ENCODE measurements around the gene TSPAN32.

GRCh38 chr11:2268729-2269600 lies 32.8 kb upstream of the TSPAN32 start:
- TF ChIP-seq SUZ12 (IDR thresholded peaks at IDR 0.05; ENCODE audit: unreplicated experiment): peak; percentile 41
- TF ChIP-seq EZH2 (IDR thresholded peaks at IDR 0.05; ENCODE audit: borderline replicate concordance, control insufficient read depth, low read depth, low read length): no peak
- no peak for TF ChIP-seq POLR2A (IDR thresholded peaks at IDR 0.05; ENCODE audit: low read depth, low read length)
- no peak for TF ChIP-seq POLR2AphosphoS5 (IDR thresholded peaks at IDR 0.05; ENCODE audit: low read length)
- no peak for TF ChIP-seq MAX (IDR thresholded peaks at IDR 0.05; ENCODE audit: low read depth, low read length)
- no peak for TF ChIP-seq CEBPB (IDR thresholded peaks at IDR 0.05; ENCODE audit: borderline replicate concordance in 1 of 2, low read depth in 2 of 2, low read length in 2 of 2)

Measured in GM12878 (cell line).